Endothelial cell of umbilical vein (primary cell): ENCODE data around the gene PXN. TPM values are rescaled to one million over a fixed set of nuclear protein-coding genes. Genes with fewer than 3 reads are reported as not detected.

Experiments
- BruUV-seq: library from RNA; stranded (reverse); fragments of 400-500 nt; replicated peaks from 2 replicates; lab custom pipeline; 2021; lab: Mats Ljungman, UMichigan
- CTCF ChIA-PET: fragments of 300-600, 350-600 bp; sonication (Branson Sonifier 250); formaldehyde crosslinking; loops from one replicate; lab custom pipeline; 2021; ENCODE audit warnings: antibody characterized with exemption, inconsistent platforms; lab: Charles Lee
- POLR2A ChIA-PET: fragments of 300-600, 350-600 bp; sonication (Branson Sonifier 250); formaldehyde crosslinking; loops from one replicate; lab custom pipeline; 2021; ENCODE audit warnings: antibody characterized with exemption, inconsistent platforms; lab: Charles Lee
- DNase-seq: peaks from one replicate; pipeline ENCODE4 v3.0.0-alpha.2; 2011; ENCODE audit warnings: low read depth, low spot score
- FAIRE-seq: peaks from 2 replicates; lab custom pipeline; 2011; peaks lifted over from hg19 to GRCh38; lab: Jason Lieb, UNC
- H2AFZ ChIP-seq: 2 replicates; pipeline ENCODE4 v1.6.0; 2012; ENCODE audit warnings: low read depth, low read length, control low read depth, inconsistent platforms
- H3K27ac ChIP-seq: 2 replicates; pipeline ENCODE4 v1.5.1; 2011; ENCODE audit warnings: low read depth, mild to moderate bottlenecking, control low read depth, low read length, moderate library complexity; ENCODE audit not compliant: insufficient read depth
- H3K27me3 ChIP-seq, 2 experiments: 2 replicates each; pipeline versions ENCODE4 v1.6.0 to v1.6.1; 2011; ENCODE audit warnings: low read length in 2 of 2, mixed read lengths in 1 of 2; ENCODE audit not compliant: control insufficient read depth in 2 of 2, insufficient read depth in 2 of 2
- H3K36me3 ChIP-seq, 2 experiments: 2 replicates in 1 of 2; 3 replicates in 1 of 2; pipeline ENCODE4 v1.5.1; 2011; ENCODE audit warnings: low read length in 2 of 2, mild to moderate bottlenecking in 1 of 2, moderate library complexity in 1 of 2; ENCODE audit not compliant: control insufficient read depth in 2 of 2, insufficient read depth in 2 of 2; ENCODE audit errors: extremely low read depth in 1 of 2
- H3K4me1 ChIP-seq: 3 replicates; pipeline ENCODE4 v1.5.1; 2011; ENCODE audit warnings: mild to moderate bottlenecking, low read length; ENCODE audit not compliant: control insufficient read depth, insufficient read depth; ENCODE audit errors: extremely low read depth
- H3K4me2 ChIP-seq: 2 replicates; pipeline ENCODE4 v1.6.1; 2011; ENCODE audit warnings: low read length, control low read depth, mixed read lengths; ENCODE audit not compliant: insufficient read depth
- H3K4me3 ChIP-seq, 3 experiments: fragments of 200-600 bp in 1 of 3; sonication (generic), shearing (Covaris generic) in 1 of 3; replicated peaks in 1 of 3; 2 replicates each; pipeline ENCODE4 v1.5.1; 2011 to 2016; ENCODE audit warnings: control low read depth in 3 of 3, low read length in 3 of 3, mild to moderate bottlenecking in 2 of 3, inconsistent platforms in 1 of 3, low read depth in 1 of 3, moderate library complexity in 1 of 3; ENCODE audit not compliant: insufficient read depth in 1 of 3
- H3K79me2 ChIP-seq: 2 replicates; pipeline ENCODE4 v1.6.0; 2012; ENCODE audit warnings: low read length, inconsistent platforms; ENCODE audit not compliant: control insufficient read depth, insufficient read depth
- H3K9ac ChIP-seq: replicated peaks from 2 replicates; pipeline ENCODE3; 2011; ENCODE audit warnings: low read length, control low read depth; ENCODE audit not compliant: insufficient read depth; ENCODE audit errors: extremely low read depth
- H3K9me1 ChIP-seq: replicated peaks from 3 replicates; pipeline ENCODE4 v1.6.0; 2011; ENCODE audit warnings: mild to moderate bottlenecking, low read length; ENCODE audit not compliant: control insufficient read depth, insufficient read depth; ENCODE audit errors: extremely low read depth
- H3K9me3 ChIP-seq: replicated peaks from 2 replicates; pipeline ENCODE4 v1.5.1; 2012; ENCODE audit warnings: low read length, inconsistent platforms; ENCODE audit not compliant: control insufficient read depth, insufficient read depth
- H4K20me1 ChIP-seq: replicated peaks from 2 replicates; pipeline ENCODE3; 2011; ENCODE audit warnings: mild to moderate bottlenecking, low read length; ENCODE audit not compliant: control insufficient read depth, insufficient read depth; ENCODE audit errors: extremely low read depth
- FOS ChIP-seq: IDR thresholded peaks from 2 replicates; pipeline ENCODE4 v1.6.1; 2011; ENCODE audit warnings: mild to moderate bottlenecking, low read length, moderate library complexity, borderline replicate concordance; ENCODE audit not compliant: insufficient read depth
- GATA2 ChIP-seq: IDR thresholded peaks from 2 replicates; pipeline ENCODE4 v1.7.0; 2011; ENCODE audit warnings: low read depth, mild to moderate bottlenecking, moderate library complexity, mixed read lengths, low read length; ENCODE audit not compliant: insufficient read length, insufficient read depth
- POLR2A ChIP-seq: IDR thresholded peaks from 2 replicates; pipeline ENCODE4 v1.6.1; 2012; ENCODE audit warnings: low read depth, mild to moderate bottlenecking, control low read depth, low read length
- POLR2AphosphoS5 ChIP-seq: IDR thresholded peaks from 2 replicates; pipeline ENCODE4 v1.6.1; 2012; ENCODE audit warnings: low read depth, mild to moderate bottlenecking, control low read depth, low read length, moderate library complexity; ENCODE audit not compliant: insufficient read depth
- dilution Hi-C: fragments of 300-500 bp; cut with MboI; formaldehyde crosslinking; loops from one replicate; pipeline ENCODE4 v1.15.0; 2019; ENCODE audit warnings: low sequenced_read_pairs; ENCODE audit not compliant: extremely low pct_ligation_motif_present
- intact Hi-C: fragments of 100-400 bp; cut with micrococcal nuclease; formaldehyde crosslinking; loops from one replicate; pipeline ENCODE4 v1.10.0; 2022
- polyA plus RNA-seq, 4 experiments: library from polyadenylated mRNA; depleted of rRNA in 3 of 4; stranded (reverse) in 3 of 4; unstranded in 1 of 4; fragments of >200 nt; gene quantifications; 2 replicates each; pipeline versions ENCODE4 v1.2.1 to v1.2.3, GENCODE V29; 2011 to 2012; ENCODE audit warnings: missing spikeins in 1 of 4
- total RNA-seq: library from RNA; stranded (reverse); gene quantifications from 2 replicates; pipeline ENCODE4 v1.2.3, GENCODE V29; 2021
- TF ChIP-seq, protein P1 (sequence below), 2 donors: IDR thresholded peaks; 1 replicate in 1 of 2; 2 replicates in 1 of 2; pipeline ENCODE4 v1.5.1; 2011; ENCODE audit warnings: low read length in 2 of 2, mild to moderate bottlenecking in 2 of 2, moderate library complexity in 2 of 2, control low read depth in 1 of 2, inconsistent platforms in 1 of 2, low read depth in 1 of 2; ENCODE audit not compliant: insufficient read depth in 1 of 2; ENCODE audit errors: extremely low read depth in 1 of 2

Gene PXN
- total and polyA plus RNA-seq, 2 donors (not counting 3 experiments of a cell fraction or from before 2014, with no cell fraction given) = 132 to 258 TPM

DNA sequence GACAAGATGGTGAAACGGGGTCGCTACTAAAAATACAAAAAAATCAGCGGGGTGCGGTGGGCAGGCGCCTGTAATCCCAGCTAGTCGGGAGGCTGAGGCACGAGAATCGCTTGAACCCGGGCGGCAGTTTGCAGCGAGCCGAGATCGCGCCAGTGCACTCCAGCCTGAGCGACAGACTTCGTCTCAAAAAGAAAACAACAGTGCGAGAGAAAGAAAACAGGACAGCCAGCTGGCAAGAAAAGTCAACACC, 26.8 kb upstream of the PXN start:
- dilution Hi-C loops = no loop called here
- BruUV-seq = TSS peak; percentile 65
- Histone ChIP-seq H3K36me3 (no peaks in the 10 kb centered on the region), H4K20me1 (no peaks in the 10 kb centered on the region), H3K27ac (peak overlapping the region; percentile 100), H3K27me3 (no peaks in the 10 kb centered on the region), H3K4me1 (peaks cover 9% of the 10 kb centered on the region), H3K4me2 (peak overlapping the region; percentile 80), H3K79me2 (no peaks in the 10 kb centered on the region), H2AFZ (no peak overlapping the region), H3K9me1 (no peaks in the 10 kb centered on the region), H3K9me3 (no peaks in the 10 kb centered on the region), H3K9ac (peak overlapping the region; percentile 100), H3K4me3 (peak overlapping the region; percentile 22 to 64 (median 45))
- ChIA-PET POLR2A (interaction anchor here (0.5 to 4.9 kb wide), 18 partner anchors 9 to 125 kb away, joined by 3 to 211 read pairs (median 20); partner anchors contain the start of genes PXN, RPLP0 and SIRT4), CTCF (interaction anchor here (1.5 to 4.9 kb wide), 5 partner anchors 10 to 66 kb away, joined by 5 to 99 read pairs (median 47); partner anchors contain the start of genes PXN and SIRT4)
- TF ChIP-seq FOS = no peak
- TF ChIP-seq, protein P1, sequence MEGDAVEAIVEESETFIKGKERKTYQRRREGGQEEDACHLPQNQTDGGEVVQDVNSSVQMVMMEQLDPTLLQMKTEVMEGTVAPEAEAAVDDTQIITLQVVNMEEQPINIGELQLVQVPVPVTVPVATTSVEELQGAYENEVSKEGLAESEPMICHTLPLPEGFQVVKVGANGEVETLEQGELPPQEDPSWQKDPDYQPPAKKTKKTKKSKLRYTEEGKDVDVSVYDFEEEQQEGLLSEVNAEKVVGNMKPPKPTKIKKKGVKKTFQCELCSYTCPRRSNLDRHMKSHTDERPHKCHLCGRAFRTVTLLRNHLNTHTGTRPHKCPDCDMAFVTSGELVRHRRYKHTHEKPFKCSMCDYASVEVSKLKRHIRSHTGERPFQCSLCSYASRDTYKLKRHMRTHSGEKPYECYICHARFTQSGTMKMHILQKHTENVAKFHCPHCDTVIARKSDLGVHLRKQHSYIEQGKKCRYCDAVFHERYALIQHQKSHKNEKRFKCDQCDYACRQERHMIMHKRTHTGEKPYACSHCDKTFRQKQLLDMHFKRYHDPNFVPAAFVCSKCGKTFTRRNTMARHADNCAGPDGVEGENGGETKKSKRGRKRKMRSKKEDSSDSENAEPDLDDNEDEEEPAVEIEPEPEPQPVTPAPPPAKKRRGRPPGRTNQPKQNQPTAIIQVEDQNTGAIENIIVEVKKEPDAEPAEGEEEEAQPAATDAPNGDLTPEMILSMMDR (IDR thresholded peaks at IDR 0.05; ENCODE audit: extremely low read depth in 1 of 2, insufficient read depth in 1 of 2, low read depth in 1 of 2, low read length in 2 of 2) = no peak
- no peak for TF ChIP-seq POLR2A
- TF ChIP-seq POLR2AphosphoS5 = no peak
- no peak for TF ChIP-seq GATA2
- intact Hi-C loops = no loop called here
- DNase-seq (no peak), FAIRE-seq (peak; percentile 28)
